ENCODE data around the gene RAB3D. TPM values are rescaled to one million over a fixed set of nuclear protein-coding genes. Genes with fewer than 3 reads are reported as not detected.
A peak's percentile ranks its signal among the peaks of the same experiment; 100 is the strongest.
"Not testable (repeated sequence)": the region's sequence is repeated elsewhere in the genome, so short reads cannot be mapped to it uniquely, and the experiment has no call there.

The RAB3D gene
- total and polyA plus RNA-seq, 10 of the 15 experiments (the other 5 are each of a cell fraction or from before 2014, with no cell fraction given): 1.1 to 15.7 (median 6.2) TPM

DNA sequence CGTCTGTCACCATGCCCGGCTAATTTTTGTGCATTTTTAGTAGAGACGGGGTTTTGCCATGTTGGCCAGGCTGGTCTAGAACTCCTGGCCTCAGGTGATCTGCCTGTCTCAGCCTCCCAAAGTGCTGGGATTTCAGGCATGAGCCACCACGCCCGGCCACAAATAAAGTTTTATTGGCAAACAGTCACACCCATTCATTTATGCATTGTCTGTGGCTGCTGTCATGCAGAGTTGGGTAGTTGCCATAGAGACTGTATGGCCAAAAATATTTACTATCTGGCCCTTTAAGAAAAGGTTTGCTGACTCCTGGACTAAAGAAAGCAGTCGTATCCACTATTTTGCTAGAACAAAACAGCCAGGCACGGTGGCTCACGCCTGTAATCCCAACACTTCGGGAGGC lies 5.6 kb downstream of the RAB3D start:
- H2AFZ ChIP-seq (ENCODE audit: control insufficient read depth, low read depth, low read length); H3K9me3 ChIP-seq (replicated peaks; ENCODE audit: control insufficient read depth, insufficient read depth, low read length); CTCF ChIA-PET; H3K4me1 ChIP-seq (ENCODE audit: control insufficient read depth, insufficient read depth, low read length); H3K4me3 ChIP-seq; FAIRE-seq; H4K20me1 ChIP-seq (ENCODE audit: control insufficient read depth, insufficient read depth); SMC1A ChIA-PET (ENCODE audit: uncharacterized antibody, unreplicated experiment); POLR2A ChIA-PET; H3K4me2 ChIP-seq (ENCODE audit: control insufficient read depth, insufficient read depth); H3K36me3 ChIP-seq (ENCODE audit: control insufficient read depth in 2 of 2, insufficient read depth in 2 of 2, low read length in 1 of 2); DNase-seq (ENCODE audit: low read depth, low spot score); BruUV-seq (replicated peaks); intact Hi-C loops (cut with micrococcal nuclease; ENCODE audit: unreplicated experiment); H3K27ac ChIP-seq (ENCODE audit: control insufficient read depth, insufficient read depth); H3K27me3 ChIP-seq (replicated peaks in 1 of 2; ENCODE audit: control insufficient read depth in 2 of 2, insufficient read depth in 2 of 2, low read length in 1 of 2); H3K79me2 ChIP-seq (ENCODE audit: control insufficient read depth, insufficient read depth, low read length); H3K9ac ChIP-seq (ENCODE audit: control insufficient read depth, insufficient read depth, low read length); ATAC-seq; in situ Hi-C loops (cut with MboI): not testable (repeated sequence)
- peak; percentile 14; the same call in 1 of the 3 replicates for TF ChIP-seq POU2F2 (IDR thresholded peaks at IDR 0.05; ENCODE audit: borderline replicate concordance, low read depth, low read length)
- TF ChIP-seq, protein P1, sequence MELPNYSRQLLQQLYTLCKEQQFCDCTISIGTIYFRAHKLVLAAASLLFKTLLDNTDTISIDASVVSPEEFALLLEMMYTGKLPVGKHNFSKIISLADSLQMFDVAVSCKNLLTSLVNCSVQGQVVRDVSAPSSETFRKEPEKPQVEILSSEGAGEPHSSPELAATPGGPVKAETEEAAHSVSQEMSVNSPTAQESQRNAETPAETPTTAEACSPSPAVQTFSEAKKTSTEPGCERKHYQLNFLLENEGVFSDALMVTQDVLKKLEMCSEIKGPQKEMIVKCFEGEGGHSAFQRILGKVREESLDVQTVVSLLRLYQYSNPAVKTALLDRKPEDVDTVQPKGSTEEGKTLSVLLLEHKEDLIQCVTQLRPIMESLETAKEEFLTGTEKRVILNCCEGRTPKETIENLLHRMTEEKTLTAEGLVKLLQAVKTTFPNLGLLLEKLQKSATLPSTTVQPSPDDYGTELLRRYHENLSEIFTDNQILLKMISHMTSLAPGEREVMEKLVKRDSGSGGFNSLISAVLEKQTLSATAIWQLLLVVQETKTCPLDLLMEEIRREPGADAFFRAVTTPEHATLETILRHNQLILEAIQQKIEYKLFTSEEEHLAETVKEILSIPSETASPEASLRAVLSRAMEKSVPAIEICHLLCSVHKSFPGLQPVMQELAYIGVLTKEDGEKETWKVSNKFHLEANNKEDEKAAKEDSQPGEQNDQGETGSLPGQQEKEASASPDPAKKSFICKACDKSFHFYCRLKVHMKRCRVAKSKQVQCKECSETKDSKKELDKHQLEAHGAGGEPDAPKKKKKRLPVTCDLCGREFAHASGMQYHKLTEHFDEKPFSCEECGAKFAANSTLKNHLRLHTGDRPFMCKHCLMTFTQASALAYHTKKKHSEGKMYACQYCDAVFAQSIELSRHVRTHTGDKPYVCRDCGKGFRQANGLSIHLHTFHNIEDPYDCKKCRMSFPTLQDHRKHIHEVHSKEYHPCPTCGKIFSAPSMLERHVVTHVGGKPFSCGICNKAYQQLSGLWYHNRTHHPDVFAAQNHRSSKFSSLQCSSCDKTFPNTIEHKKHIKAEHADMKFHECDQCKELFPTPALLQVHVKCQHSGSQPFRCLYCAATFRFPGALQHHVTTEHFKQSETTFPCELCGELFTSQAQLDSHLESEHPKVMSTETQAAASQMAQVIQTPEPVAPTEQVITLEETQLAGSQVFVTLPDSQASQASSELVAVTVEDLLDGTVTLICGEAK (IDR thresholded peaks at IDR 0.05; ENCODE audit: borderline replicate concordance): peak; percentile 88
- 92% methylated on average over 9 of the region's 9 CpGs for WGBS (ENCODE audit: insufficient coverage, insufficient replicate concordance, low lambda C conversion rate, missing lambda C conversion rate)
- RAD21 ChIA-PET (ENCODE audit: unreplicated experiment): interaction anchor here (0.7 kb wide), 1 partner anchor 27 kb away, joined by 3 read pairs; no protein-coding TSS in a partner anchor

All from GM12878 (cell line).